OCI-LY7 (cell line): Measurements from ENCODE around the gene PARD3B. TPM values are rescaled to one million over a fixed set of nuclear protein-coding genes. Genes with fewer than 3 reads are reported as not detected.

ENCODE experiments used
- BruUV-seq: library from RNA; stranded (reverse); fragments of 400-500 nt; replicated peaks from 2 replicates; lab custom pipeline; 2021; lab: Mats Ljungman, UMichigan
- CTCF ChIA-PET: fragments of 300-600 bp; sonication (Branson Sonifier 250); formaldehyde crosslinking; loops from one replicate; lab custom pipeline; 2022; ENCODE audit warnings: antibody characterized with exemption; ENCODE audit not compliant: unreplicated experiment; lab: Charles Lee
- POLR2A ChIA-PET: fragments of 300-600 bp; sonication (Branson Sonifier 250); formaldehyde crosslinking; loops from one replicate; lab custom pipeline; 2022; ENCODE audit warnings: antibody characterized with exemption; lab: Charles Lee
- DNase-seq: peaks from one replicate; pipeline ENCODE4 v3.0.0-alpha.2; 2015; ENCODE audit warnings: low spot score
- H2AFZ ChIP-seq: fragments of 200-600 bp; sonication (generic), shearing (Covaris generic); 2 replicates; pipeline ENCODE4 v1.6.1; 2014; ENCODE audit warnings: mild to moderate bottlenecking, antibody characterized with exemption, low read length, moderate library complexity
- H3K27ac ChIP-seq: fragments of 200-600 bp; sonication (generic); 2 replicates; pipeline ENCODE4 v1.5.1; 2014; ENCODE audit warnings: mixed run types, low read depth, mild to moderate bottlenecking, moderate library complexity, low read length, inconsistent platforms; ENCODE audit not compliant: poor library complexity, severe bottlenecking
- H3K36me3 ChIP-seq: fragments of 200-600 bp; sonication (generic); 2 replicates; pipeline ENCODE4 v1.6.1; 2014; ENCODE audit warnings: mild to moderate bottlenecking, antibody characterized with exemption, low read length, moderate library complexity, mixed read lengths; ENCODE audit not compliant: insufficient read depth
- H3K4me1 ChIP-seq: fragments of 200-600 bp; sonication (generic); 2 replicates; pipeline ENCODE4 v1.5.1; 2014; ENCODE audit warnings: mild to moderate bottlenecking, low read length; ENCODE audit not compliant: insufficient read depth, poor library complexity, severe bottlenecking
- H3K4me2 ChIP-seq: fragments of 200-600 bp; sonication (generic); 2 replicates; pipeline ENCODE4 v1.6.1; 2014; ENCODE audit warnings: mild to moderate bottlenecking, low read length
- H3K4me3 ChIP-seq: fragments of 200-600 bp; sonication (generic); 2 replicates; pipeline ENCODE4 v1.5.1; 2014; ENCODE audit warnings: mild to moderate bottlenecking, low read depth, low read length; ENCODE audit not compliant: poor library complexity, severe bottlenecking
- H3K79me2 ChIP-seq: fragments of 200-600 bp; sonication (generic); 2 replicates; pipeline ENCODE4 v1.6.1; 2016; ENCODE audit warnings: low read depth, mild to moderate bottlenecking, low read length, moderate library complexity, mixed read lengths; ENCODE audit not compliant: insufficient read depth
- H3K9me2 ChIP-seq: fragments of 200-600 bp; sonication (generic); 2 replicates; pipeline ENCODE4 v1.6.1; 2016; ENCODE audit warnings: mild to moderate bottlenecking, low read length, mixed read lengths; ENCODE audit not compliant: insufficient read depth
- H3K9me3 ChIP-seq: fragments of 200-600 bp; sonication (generic); 2 replicates; pipeline ENCODE4 v1.6.1; 2014; ENCODE audit warnings: mild to moderate bottlenecking, mixed run types, low read length, mixed read lengths
- H4K20me1 ChIP-seq: fragments of 200-600 bp; sonication (generic); 2 replicates; pipeline ENCODE4 v1.6.1; 2014; ENCODE audit warnings: mild to moderate bottlenecking, antibody characterized with exemption, low read length, moderate library complexity, mixed read lengths; ENCODE audit not compliant: insufficient read depth
- EZH2phosphoT487 ChIP-seq: fragments of 200-600 bp; sonication (generic); IDR thresholded peaks from 2 replicates; pipeline ENCODE4 v1.6.1; 2018; ENCODE audit warnings: low read depth, borderline replicate concordance, mild to moderate bottlenecking, mixed run types, antibody characterized with exemption, low read length, moderate library complexity, mixed read lengths
- intact Hi-C: fragments of 100-400 bp; cut with micrococcal nuclease; formaldehyde crosslinking; loops from one replicate; pipeline ENCODE4 v1.10.0; 2022; ENCODE audit not compliant: unreplicated experiment
- total RNA-seq, 2 experiments: library from RNA; depleted of rRNA in 1 of 2; stranded (reverse); fragments of >200 nt in 1 of 2; shearing (Covaris generic) in 1 of 2; gene quantifications; 2 replicates each; pipeline ENCODE4 v1.2.3, GENCODE V29; 2014 to 2022
- TF ChIP-seq, protein P1 (sequence below): fragments of 200-600 bp; sonication (generic); conservative IDR thresholded peaks from 2 replicates; pipeline ENCODE4 v1.5.1; 2014; ENCODE audit warnings: mild to moderate bottlenecking, antibody characterized with exemption, low read length, moderate library complexity, mixed read lengths

PARD3B gene
- total RNA-seq, 2 experiments from 2014 or later: not detected

DNA sequence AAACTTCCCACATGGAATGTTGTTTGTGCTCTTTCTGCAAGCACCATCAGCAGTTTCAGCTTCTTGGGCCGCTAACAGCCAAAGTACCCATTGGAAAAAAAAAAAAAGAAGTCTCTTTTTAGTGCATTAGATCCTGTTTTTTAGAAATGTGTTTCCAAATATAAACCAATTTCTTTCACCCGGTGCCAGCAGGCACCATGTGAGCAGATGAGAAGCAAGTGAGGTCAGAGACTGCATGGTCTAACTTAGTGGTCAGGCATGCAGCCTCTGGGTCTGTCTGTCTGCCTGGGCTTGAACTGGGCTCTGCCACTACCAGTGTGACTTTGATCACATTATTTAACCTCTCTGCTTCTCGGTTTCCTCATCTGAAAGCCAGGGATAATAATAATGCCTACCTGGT, 1061.9 kb downstream of the PARD3B start:
- H3K4me3 ChIP-seq: no peak overlapping the region
- H3K4me1 ChIP-seq: no peaks in the 10 kb centered on the region
- no peaks in the 10 kb centered on the region for H3K36me3 ChIP-seq
- TF ChIP-seq, protein P1, sequence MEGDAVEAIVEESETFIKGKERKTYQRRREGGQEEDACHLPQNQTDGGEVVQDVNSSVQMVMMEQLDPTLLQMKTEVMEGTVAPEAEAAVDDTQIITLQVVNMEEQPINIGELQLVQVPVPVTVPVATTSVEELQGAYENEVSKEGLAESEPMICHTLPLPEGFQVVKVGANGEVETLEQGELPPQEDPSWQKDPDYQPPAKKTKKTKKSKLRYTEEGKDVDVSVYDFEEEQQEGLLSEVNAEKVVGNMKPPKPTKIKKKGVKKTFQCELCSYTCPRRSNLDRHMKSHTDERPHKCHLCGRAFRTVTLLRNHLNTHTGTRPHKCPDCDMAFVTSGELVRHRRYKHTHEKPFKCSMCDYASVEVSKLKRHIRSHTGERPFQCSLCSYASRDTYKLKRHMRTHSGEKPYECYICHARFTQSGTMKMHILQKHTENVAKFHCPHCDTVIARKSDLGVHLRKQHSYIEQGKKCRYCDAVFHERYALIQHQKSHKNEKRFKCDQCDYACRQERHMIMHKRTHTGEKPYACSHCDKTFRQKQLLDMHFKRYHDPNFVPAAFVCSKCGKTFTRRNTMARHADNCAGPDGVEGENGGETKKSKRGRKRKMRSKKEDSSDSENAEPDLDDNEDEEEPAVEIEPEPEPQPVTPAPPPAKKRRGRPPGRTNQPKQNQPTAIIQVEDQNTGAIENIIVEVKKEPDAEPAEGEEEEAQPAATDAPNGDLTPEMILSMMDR: no peak
- no peaks in the 10 kb centered on the region for H3K9me2 ChIP-seq
- POLR2A ChIA-PET: no interaction called here
- BruUV-seq: no TSS peak
- H4K20me1 ChIP-seq: no peaks in the 10 kb centered on the region
- no peaks in the 10 kb centered on the region for H3K9me3 ChIP-seq
- intact Hi-C loops: no loop called here
- H2AFZ ChIP-seq: no peak overlapping the region
- no peaks in the 10 kb centered on the region for H3K79me2 ChIP-seq
- no peak for DNase-seq
- CTCF ChIA-PET: no interaction called here
- no peak overlapping the region for H3K4me2 ChIP-seq
- no peak overlapping the region for H3K27ac ChIP-seq

DNA sequence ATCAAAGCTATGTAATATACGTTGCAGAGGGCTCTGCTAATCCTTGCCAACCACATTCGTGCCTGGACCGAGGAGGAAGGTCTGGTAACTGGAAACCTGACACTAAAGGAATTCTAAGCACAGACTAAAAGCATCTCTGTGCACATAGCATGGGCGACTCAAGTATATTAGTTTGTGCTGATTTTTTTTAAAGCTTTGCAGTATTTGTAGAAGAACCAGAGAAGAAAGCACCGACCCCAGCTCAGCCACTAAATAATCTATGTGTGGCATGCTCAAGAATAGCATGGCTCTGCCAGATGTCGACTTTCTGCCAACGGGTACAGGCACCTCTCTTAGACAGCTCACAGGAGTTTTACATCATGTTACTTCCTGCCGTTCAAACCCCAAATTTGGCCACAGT, 1063.8 kb downstream of the PARD3B start:
- intact Hi-C loops: no loop called here
- ChIA-PET CTCF (no interaction called here), POLR2A (no interaction called here)
- H3K9me2 ChIP-seq: no peaks in the 10 kb centered on the region
- H3K36me3 ChIP-seq: no peaks in the 10 kb centered on the region
- BruUV-seq: no TSS peak
- no peak overlapping the region for H3K4me2 ChIP-seq
- no peaks in the 10 kb centered on the region for H4K20me1 ChIP-seq
- TF ChIP-seq, protein P1: no peak
- H3K27ac ChIP-seq: no peak overlapping the region
- H2AFZ ChIP-seq: no peak overlapping the region
- H3K4me3 ChIP-seq: no peak overlapping the region
- H3K9me3 ChIP-seq: no peaks in the 10 kb centered on the region
- H3K79me2 ChIP-seq: no peaks in the 10 kb centered on the region
- no peak for DNase-seq
- H3K4me1 ChIP-seq: no peaks in the 10 kb centered on the region

DNA sequence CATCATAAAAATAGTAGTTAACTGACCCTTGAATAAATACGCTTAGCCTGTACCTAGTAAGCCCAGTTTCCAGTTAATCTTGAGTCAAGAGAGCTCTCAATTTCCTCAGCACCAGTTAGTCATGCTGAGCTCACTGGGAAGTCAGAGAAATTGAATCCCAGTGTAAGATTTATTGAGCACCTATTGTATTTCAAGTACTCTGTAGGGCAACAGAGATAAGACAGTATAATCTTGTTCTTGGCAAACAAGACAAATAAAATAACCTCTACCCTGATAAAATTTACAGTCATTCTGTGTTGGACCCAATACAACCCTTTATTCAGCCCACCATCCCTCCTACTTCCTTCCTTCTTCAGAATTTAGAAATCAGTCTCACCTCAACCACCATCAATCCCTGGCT, 1065.2 kb downstream of the PARD3B start:
- CTCF ChIA-PET: no interaction called here
- BruUV-seq: no TSS peak
- Histone ChIP-seq H3K9me2 (no peaks in the 10 kb centered on the region), H3K4me2 (no peak overlapping the region), H3K79me2 (no peaks in the 10 kb centered on the region), H3K27ac (no peak overlapping the region), H3K4me3 (no peak overlapping the region), H4K20me1 (no peaks in the 10 kb centered on the region), H3K4me1 (no peaks in the 10 kb centered on the region), H3K9me3 (no peaks in the 10 kb centered on the region), H2AFZ (no peak overlapping the region), H3K36me3 (no peaks in the 10 kb centered on the region)
- POLR2A ChIA-PET: no interaction called here
- TF ChIP-seq EZH2phosphoT487: no peak
- TF ChIP-seq, protein P1: no peak
- DNase-seq: no peak
- intact Hi-C loops: no loop called here
